H1 (cell line): ENCODE measurements around the gene TNNC1.

Source experiments
- CHD1 ChIP-seq: IDR thresholded peaks from 2 replicates; pipeline ENCODE4 v1.6.1; 2012; ENCODE audit warnings: low read depth, low read length, improper control_type of control experiment
- JUND ChIP-seq: IDR thresholded peaks from 2 replicates; pipeline ENCODE4 v1.6.1; 2011; ENCODE audit warnings: mild to moderate bottlenecking, improper control_type of control experiment, low read length
- POLR2AphosphoS5 ChIP-seq: IDR thresholded peaks from 2 replicates; pipeline ENCODE4 v1.6.1; 2011; ENCODE audit warnings: low read depth, low read length
- POU5F1 ChIP-seq: IDR thresholded peaks from 2 replicates; pipeline ENCODE4 v1.6.1; 2011; ENCODE audit warnings: low read depth, mild to moderate bottlenecking, low read length, moderate library complexity
- RAD21 ChIP-seq, 2 experiments: IDR thresholded peaks in 1 of 2; conservative IDR thresholded peaks in 1 of 2; 2 replicates each; pipeline ENCODE4 v1.6.1; 2011; ENCODE audit warnings: low read depth in 2 of 2, low read length in 2 of 2, improper control_type of control experiment in 1 of 2, inconsistent platforms in 1 of 2, mild to moderate bottlenecking in 1 of 2, moderate library complexity in 1 of 2
- RBBP5 ChIP-seq: IDR thresholded peaks from 2 replicates; pipeline ENCODE4 v1.7.1; 2012; ENCODE audit warnings: low read depth, mild to moderate bottlenecking, inconsistent platforms, low read length, moderate library complexity, borderline replicate concordance
- ZNF274 ChIP-seq: IDR thresholded peaks from 2 replicates; pipeline ENCODE4 v1.7.0; 2012; ENCODE audit warnings: low read length, borderline replicate concordance; ENCODE audit errors: extremely low read depth
- TF ChIP-seq, protein P1 (sequence below): IDR thresholded peaks from 2 replicates; pipeline ENCODE4 v1.6.1; 2012; ENCODE audit warnings: low read length, inconsistent platforms
- TF ChIP-seq, protein P2 (sequence below), 3 experiments: IDR thresholded peaks; 1 replicate in 2 of 3; 2 replicates in 1 of 3; pipeline versions ENCODE4 v1.5.1 to v1.6.1; 2011; ENCODE audit warnings: low read length in 3 of 3, mild to moderate bottlenecking in 3 of 3, inconsistent platforms in 2 of 3, low read depth in 1 of 3, moderate library complexity in 1 of 3; ENCODE audit not compliant: insufficient read depth in 1 of 3; ENCODE audit errors: control extremely low read depth in 1 of 3
- TF ChIP-seq, protein P3 (sequence below): IDR thresholded peaks from 2 replicates; pipeline ENCODE4 v1.6.1; 2011; ENCODE audit warnings: low read depth, mild to moderate bottlenecking, low read length; ENCODE audit not compliant: insufficient read depth
- TF ChIP-seq, protein P4 (sequence below): IDR thresholded peaks from 2 replicates; pipeline ENCODE4 v1.6.1; 2012; ENCODE audit warnings: inconsistent platforms

DNA sequence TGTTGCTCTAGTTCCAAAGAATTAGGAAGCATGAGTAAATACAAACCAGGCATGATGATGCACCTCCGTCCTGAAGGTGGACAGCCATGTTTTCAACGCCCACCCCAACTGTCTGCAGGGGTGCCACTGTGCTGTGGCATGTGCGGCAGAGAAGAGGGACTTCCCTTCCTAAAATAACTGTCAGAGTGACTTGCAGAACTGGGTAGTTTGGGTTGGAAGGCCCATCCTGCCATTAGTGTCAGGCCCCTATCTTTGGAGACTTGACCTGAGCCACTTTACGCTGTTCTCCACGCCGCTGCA is 23.9 kb upstream of the TNNC1 start:
- TF ChIP-seq, protein P1, sequence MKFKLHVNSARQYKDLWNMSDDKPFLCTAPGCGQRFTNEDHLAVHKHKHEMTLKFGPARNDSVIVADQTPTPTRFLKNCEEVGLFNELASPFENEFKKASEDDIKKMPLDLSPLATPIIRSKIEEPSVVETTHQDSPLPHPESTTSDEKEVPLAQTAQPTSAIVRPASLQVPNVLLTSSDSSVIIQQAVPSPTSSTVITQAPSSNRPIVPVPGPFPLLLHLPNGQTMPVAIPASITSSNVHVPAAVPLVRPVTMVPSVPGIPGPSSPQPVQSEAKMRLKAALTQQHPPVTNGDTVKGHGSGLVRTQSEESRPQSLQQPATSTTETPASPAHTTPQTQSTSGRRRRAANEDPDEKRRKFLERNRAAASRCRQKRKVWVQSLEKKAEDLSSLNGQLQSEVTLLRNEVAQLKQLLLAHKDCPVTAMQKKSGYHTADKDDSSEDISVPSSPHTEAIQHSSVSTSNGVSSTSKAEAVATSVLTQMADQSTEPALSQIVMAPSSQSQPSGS = no peak
- TF ChIP-seq, protein P2, sequence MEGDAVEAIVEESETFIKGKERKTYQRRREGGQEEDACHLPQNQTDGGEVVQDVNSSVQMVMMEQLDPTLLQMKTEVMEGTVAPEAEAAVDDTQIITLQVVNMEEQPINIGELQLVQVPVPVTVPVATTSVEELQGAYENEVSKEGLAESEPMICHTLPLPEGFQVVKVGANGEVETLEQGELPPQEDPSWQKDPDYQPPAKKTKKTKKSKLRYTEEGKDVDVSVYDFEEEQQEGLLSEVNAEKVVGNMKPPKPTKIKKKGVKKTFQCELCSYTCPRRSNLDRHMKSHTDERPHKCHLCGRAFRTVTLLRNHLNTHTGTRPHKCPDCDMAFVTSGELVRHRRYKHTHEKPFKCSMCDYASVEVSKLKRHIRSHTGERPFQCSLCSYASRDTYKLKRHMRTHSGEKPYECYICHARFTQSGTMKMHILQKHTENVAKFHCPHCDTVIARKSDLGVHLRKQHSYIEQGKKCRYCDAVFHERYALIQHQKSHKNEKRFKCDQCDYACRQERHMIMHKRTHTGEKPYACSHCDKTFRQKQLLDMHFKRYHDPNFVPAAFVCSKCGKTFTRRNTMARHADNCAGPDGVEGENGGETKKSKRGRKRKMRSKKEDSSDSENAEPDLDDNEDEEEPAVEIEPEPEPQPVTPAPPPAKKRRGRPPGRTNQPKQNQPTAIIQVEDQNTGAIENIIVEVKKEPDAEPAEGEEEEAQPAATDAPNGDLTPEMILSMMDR (IDR thresholded peaks at IDR 0.05; ENCODE audit: control extremely low read depth in 1 of 3, insufficient read depth in 1 of 3, low read depth in 1 of 3, low read length in 3 of 3) = no peak
- TF ChIP-seq, protein P3, sequence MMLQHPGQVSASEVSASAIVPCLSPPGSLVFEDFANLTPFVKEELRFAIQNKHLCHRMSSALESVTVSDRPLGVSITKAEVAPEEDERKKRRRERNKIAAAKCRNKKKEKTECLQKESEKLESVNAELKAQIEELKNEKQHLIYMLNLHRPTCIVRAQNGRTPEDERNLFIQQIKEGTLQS = no peak
- TF ChIP-seq POLR2AphosphoS5 (no peak), RBBP5 (no peak), ZNF274 (no peak), JUND (no peak), RAD21 (IDR thresholded peaks at IDR 0.05 in 1 of 2, conservative IDR thresholded peaks at IDR 0.05 in 1 of 2; ENCODE audit: low read depth in 2 of 2, low read length in 2 of 2) (no peak), POU5F1 (no peak), CHD1 (no peak)
- TF ChIP-seq, protein P4, sequence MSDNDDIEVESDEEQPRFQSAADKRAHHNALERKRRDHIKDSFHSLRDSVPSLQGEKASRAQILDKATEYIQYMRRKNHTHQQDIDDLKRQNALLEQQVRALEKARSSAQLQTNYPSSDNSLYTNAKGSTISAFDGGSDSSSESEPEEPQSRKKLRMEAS = no peak
